Heart left ventricle (tissue), 16 donors: ENCODE data around the gene SLC37A1. TPM values are rescaled to one million over a fixed set of nuclear protein-coding genes. Genes with fewer than 3 reads are reported as not detected.
A peak's percentile ranks its signal among the peaks of the same experiment; 100 is the strongest.

Experiments used
- ATAC-seq, 4 donors: fragments of 200-7000 bp; cut with Tn5 transposase; one replicate each; pipeline ENCODE4 v1.9.1; 2020 to 2022; ENCODE audit warnings: moderate library complexity in 4 of 4, mild to moderate bottlenecking in 3 of 4, moderate number of reproducible peaks in 1 of 4
- DNase-seq, 5 donors: peaks; one replicate each; pipeline ENCODE4 v3.0.0-alpha.2; 2020
- H3K27ac ChIP-seq, 12 donors: fragments of 200-600 bp; sonication (generic) in 4 of 12; one replicate each; pipeline versions ENCODE4 v1.5.0 to v1.8.0; 2016 to 2022; ENCODE audit warnings: mild to moderate bottlenecking in 2 of 12
- H3K27me3 ChIP-seq, 9 donors: fragments of 200-600 bp; sonication (generic) in 2 of 9; one replicate each; pipeline versions ENCODE4 v1.5.1 to v1.8.0; 2016 to 2022; ENCODE audit warnings: mild to moderate bottlenecking in 3 of 9
- H3K36me3 ChIP-seq, 9 donors: fragments of 200-600 bp; sonication (generic) in 2 of 9; one replicate each; pipeline versions ENCODE4 v1.5.0 to v1.8.0; 2018 to 2022; ENCODE audit warnings: mild to moderate bottlenecking in 2 of 9
- H3K4me1 ChIP-seq, 12 donors: fragments of 200-600 bp; sonication (generic) in 4 of 12; one replicate each; pipeline versions ENCODE4 v1.5.0 to v1.8.0; 2016 to 2022; ENCODE audit warnings: mild to moderate bottlenecking in 3 of 12
- H3K4me3 ChIP-seq, 12 donors: fragments of 200-600 bp; sonication (generic) in 4 of 12; one replicate each; pipeline versions ENCODE4 v1.5.0 to v1.8.0; 2017 to 2022; ENCODE audit warnings: mild to moderate bottlenecking in 9 of 12, moderate library complexity in 4 of 12
- H3K9me3 ChIP-seq, 12 donors: fragments of 200-600 bp; sonication (generic) in 4 of 12; one replicate each; pipeline versions ENCODE4 v1.5.0 to v1.8.0; 2016 to 2022; ENCODE audit warnings: mild to moderate bottlenecking in 1 of 12
- POLR2A ChIP-seq, 2 donors: fragments of 450-650 bp; IDR thresholded peaks; one replicate each; pipeline ENCODE4 v1.6.1; 2017; ENCODE audit warnings: antibody characterized with exemption in 2 of 2, mild to moderate bottlenecking in 2 of 2, moderate library complexity in 2 of 2
- WGBS, 4 donors: extraction: QIAGEN DNeasy Blood & Tissue Kit in 2 of 4; methylation state at CpG; one replicate each; pipeline versions ENCODE4 v1.1.5 to v1.1.7; 2013 to 2018; 5-methylcytosine and 5-hydroxymethylcytosine counted together
- intact Hi-C, 10 donors: fragments of 100-400 bp; cut with DNase I; formaldehyde crosslinking; loops; one replicate each; pipeline versions ENCODE4 v1.11.1 to v1.14.2; 2022
- polyA plus RNA-seq, 2 donors: library from polyadenylated mRNA; stranded (reverse); fragments of 200-250 nt; gene quantifications; one replicate each; pipeline ENCODE4 v1.2.3, GENCODE V29; 2013
- total RNA-seq, 9 donors: library from RNA; depleted of rRNA in 2 of 9; stranded (reverse); fragments of >200 nt in 2 of 9; fragmentation: NEBNext Ultra II Directional in 3 of 9; extraction: Animal tissue kit (Norgen Biotek cat#: 25700) in 3 of 9; gene quantifications; one replicate each; pipeline versions ENCODE4 v1.1.0 to v1.2.4, GENCODE V29; 2016 to 2023
- TF ChIP-seq, protein P1 (sequence below), 12 donors: fragments of 200-600 bp; sonication (generic) in 4 of 12; IDR thresholded peaks; one replicate each; pipeline versions ENCODE4 v1.5.0 to v1.8.0; 2018 to 2022; ENCODE audit warnings: antibody characterized with exemption in 12 of 12, mild to moderate bottlenecking in 5 of 12
- donor health status: ischemic (EF 13 %, LVEDD 7.1; RV severe dilation, severe dysfunction).
- donor health status: healthy with polysubstance abuse.
- donor health status: DM: no; HTN: yes; CAD: no.
- donor health status: DM: no; HTN: no; CAD: no.
- donor health status: ischemic (EF 25% LVEDD 6.9; RV normal size, moderate dysfunction).
- donor health status: ischemic (EF 25% LVEDD 5.7; RV mildly dilated, moderate dysfunction).
- donor health status: healthy.
- donor health status: DM: yes; HTN: yes; CAD: no.
- donor health status: ischemic (EF 35%, LVEDD 5.7; RV mildly dilated, moderate dysfunction).
- donor health status: nonischemic (EF 11% LVEDD 7.7; RV severe dilation, severe dysfunction).
- donor health status: DM: yes; HTN: yes; CAD: no.
- donor health status: PGD.
- donor health status: ischemic (EF 29% LVEDD 5.4; RV normal size, mild dysfunction).
- donor health status: nonischemic (EF 23%, LVEDD 6.1; RV moderate dilation, normal function).

Gene SLC37A1
- total and polyA plus RNA-seq, 11 donors = 2.2 to 13.0 (median 3.8) TPM

DNA sequence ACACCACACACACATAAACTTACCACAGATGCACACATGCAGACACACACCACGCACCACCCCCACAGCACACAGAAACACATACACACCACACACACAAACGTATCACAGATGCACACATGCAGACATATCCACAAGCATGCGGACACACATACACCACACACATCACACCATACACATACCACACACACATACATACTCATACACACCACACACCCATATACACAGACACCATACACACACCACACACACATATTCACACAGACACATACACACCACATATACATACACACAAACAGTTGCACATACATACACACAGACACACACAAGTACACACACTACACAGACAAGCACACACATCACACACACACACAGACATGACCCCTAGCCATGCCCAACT, 102.3 kb downstream of the SLC37A1 start:
- WGBS, 4 donors = 58 to 63% (median 62%) methylated on average over 3 of the region's 3 CpGs
- H3K4me1 ChIP-seq = peaks cover 0 to 8% (median 0%) of the 10 kb centered on the region in 12 donors
- peak in 1 of 4 donors; percentile 21 for ATAC-seq
- H3K4me3 ChIP-seq = no peak overlapping the region
- H3K36me3 ChIP-seq = no peaks in the 10 kb centered on the region
- H3K27me3 ChIP-seq = peaks cover 18 to 47% (median 32%) of the 10 kb centered on the region in 9 donors
- TF ChIP-seq, protein P1, sequence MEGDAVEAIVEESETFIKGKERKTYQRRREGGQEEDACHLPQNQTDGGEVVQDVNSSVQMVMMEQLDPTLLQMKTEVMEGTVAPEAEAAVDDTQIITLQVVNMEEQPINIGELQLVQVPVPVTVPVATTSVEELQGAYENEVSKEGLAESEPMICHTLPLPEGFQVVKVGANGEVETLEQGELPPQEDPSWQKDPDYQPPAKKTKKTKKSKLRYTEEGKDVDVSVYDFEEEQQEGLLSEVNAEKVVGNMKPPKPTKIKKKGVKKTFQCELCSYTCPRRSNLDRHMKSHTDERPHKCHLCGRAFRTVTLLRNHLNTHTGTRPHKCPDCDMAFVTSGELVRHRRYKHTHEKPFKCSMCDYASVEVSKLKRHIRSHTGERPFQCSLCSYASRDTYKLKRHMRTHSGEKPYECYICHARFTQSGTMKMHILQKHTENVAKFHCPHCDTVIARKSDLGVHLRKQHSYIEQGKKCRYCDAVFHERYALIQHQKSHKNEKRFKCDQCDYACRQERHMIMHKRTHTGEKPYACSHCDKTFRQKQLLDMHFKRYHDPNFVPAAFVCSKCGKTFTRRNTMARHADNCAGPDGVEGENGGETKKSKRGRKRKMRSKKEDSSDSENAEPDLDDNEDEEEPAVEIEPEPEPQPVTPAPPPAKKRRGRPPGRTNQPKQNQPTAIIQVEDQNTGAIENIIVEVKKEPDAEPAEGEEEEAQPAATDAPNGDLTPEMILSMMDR (IDR thresholded peaks at IDR 0.05) = no peak
- TF ChIP-seq POLR2A (IDR thresholded peaks at IDR 0.05) = no peak
- DNase-seq = no peak
- no peak overlapping the region for H3K27ac ChIP-seq
- H3K9me3 ChIP-seq = peaks cover 0 to 22% (median 5%) of the 10 kb centered on the region in 12 donors
- intact Hi-C loops = no loop called here

DNA sequence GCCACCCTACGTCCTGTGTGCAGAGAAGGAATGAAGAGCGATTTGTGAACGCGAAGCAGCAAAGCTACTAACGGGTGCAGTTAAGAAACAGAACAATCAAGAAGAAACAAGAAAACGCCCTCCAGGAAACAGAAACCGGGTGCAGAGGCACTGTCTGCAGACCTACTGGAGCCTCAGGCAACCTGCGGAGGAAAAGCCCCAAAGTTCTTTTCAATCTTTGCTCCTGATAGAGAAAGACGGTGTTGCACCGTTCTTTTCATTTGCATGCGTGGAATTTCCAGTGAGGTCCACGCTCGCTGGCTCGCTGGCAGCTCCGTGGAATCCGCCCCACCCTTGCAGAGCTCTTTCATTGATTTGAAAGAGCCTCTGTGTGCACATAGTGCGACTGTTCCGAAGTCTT, 102.8 kb downstream of the SLC37A1 start:
- no peaks in the 10 kb centered on the region for H3K36me3 ChIP-seq
- ATAC-seq = no peak
- H3K27me3 ChIP-seq = peaks cover 18 to 52% (median 32%) of the 10 kb centered on the region in 9 donors
- TF ChIP-seq, protein P1 (IDR thresholded peaks at IDR 0.05) = no peak
- no peak for TF ChIP-seq POLR2A (IDR thresholded peaks at IDR 0.05)
- WGBS, 4 donors = 26 to 40% (median 35%) methylated on average over 18 of the region's 18 CpGs
- peaks cover 0 to 8% (median 0%) of the 10 kb centered on the region in 12 donors for H3K4me1 ChIP-seq
- H3K9me3 ChIP-seq = peaks cover 0 to 17% (median 5%) of the 10 kb centered on the region in 12 donors
- H3K4me3 ChIP-seq = peak overlapping the region in 4 of 12 donors; percentile 5 to 29 (median 12)
- DNase-seq = no peak
- H3K27ac ChIP-seq = no peak overlapping the region
- intact Hi-C loops = no loop called here

DNA sequence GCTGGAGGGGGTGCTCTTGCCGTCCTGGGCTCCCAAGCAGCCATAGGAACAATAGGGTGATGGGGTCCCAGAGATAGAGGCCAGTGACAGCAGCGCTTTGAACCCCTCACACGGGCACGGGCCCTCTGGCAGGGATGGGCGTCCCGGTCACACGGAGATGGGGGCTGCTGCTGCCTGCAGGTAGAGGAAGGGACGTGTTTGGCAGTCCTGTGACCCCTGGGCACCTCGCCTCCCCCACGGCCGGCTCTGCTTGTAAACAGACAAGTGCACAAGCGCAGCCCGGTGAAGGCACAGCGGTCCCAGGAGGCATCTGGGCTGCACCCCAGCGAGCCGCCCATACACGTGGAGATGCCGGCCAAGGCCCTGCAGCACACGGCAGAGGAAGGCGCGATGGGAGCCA, 103.3 kb downstream of the SLC37A1 start:
- no peak for DNase-seq
- H3K27me3 ChIP-seq = peaks cover 18 to 55% (median 32%) of the 10 kb centered on the region in 9 donors
- intact Hi-C loops = no loop called here

GRCh38 chr21:42617486-42617885, 103.8 kb downstream of the SLC37A1 start:
- H3K27me3 ChIP-seq = peaks cover 18 to 59% (median 32%) of the 10 kb centered on the region in 9 donors
- H3K4me3 ChIP-seq = no peak overlapping the region
- no peak for DNase-seq
- no peaks in the 10 kb centered on the region for H3K36me3 ChIP-seq
- intact Hi-C loops = no loop called here
- peaks cover 0 to 8% (median 0%) of the 10 kb centered on the region in 12 donors for H3K4me1 ChIP-seq
- WGBS, 4 donors = 55 to 64% (median 59%) methylated on average over 9 to 23 of the region's 23 CpGs
- no peak for ATAC-seq
- TF ChIP-seq, protein P1 (IDR thresholded peaks at IDR 0.05) = no peak
- TF ChIP-seq POLR2A (IDR thresholded peaks at IDR 0.05) = no peak
- H3K27ac ChIP-seq = no peak overlapping the region
- peaks cover 0 to 7% (median 0%) of the 10 kb centered on the region in 12 donors for H3K9me3 ChIP-seq

More for the DNA sequence above, 103.3 kb downstream of the SLC37A1 start:
- Histone ChIP-seq H3K4me1 (peaks cover 0 to 8% (median 0%) of the 10 kb centered on the region in 12 donors), H3K4me3 (peak overlapping the region in 1 of 12 donors; percentile 29), H3K36me3 (no peaks in the 10 kb centered on the region), H3K9me3 (peaks cover 0 to 12% (median 4%) of the 10 kb centered on the region in 12 donors), H3K27ac (no peak overlapping the region)
- TF ChIP-seq, protein P1 (IDR thresholded peaks at IDR 0.05) = no peak
- no peak for TF ChIP-seq POLR2A (IDR thresholded peaks at IDR 0.05)
- WGBS, 4 donors = 69 to 79% (median 76%) methylated on average over 9 to 21 of the region's 21 CpGs
- no peak for ATAC-seq
